ENCODE measurements around the gene PER2. TPM values are rescaled to one million over a fixed set of nuclear protein-coding genes. Genes with fewer than 3 reads are reported as not detected.

PER2 gene
- total and polyA plus RNA-seq, 2 of the 13 experiments (the other 11 are each of a cell fraction or from before 2014, with no cell fraction given) = 5.1 to 9.4 TPM

GRCh38 chr2:238239863-238240756 is 48.3 kb downstream of the PER2 start, which contains the start of gene HES6 (continued):
- no peak for TF ChIP-seq SNAI1 (CRISPR knock-in tag; IDR thresholded peaks at IDR 0.05; ENCODE audit: borderline replicate concordance)
- peak; percentile 76; the same call in 1 of the 2 replicates for TF ChIP-seq SIN3A (IDR thresholded peaks at IDR 0.05; ENCODE audit: borderline replicate concordance, low read depth, low read length)
- no peak for TF ChIP-seq POLR2AphosphoS2 (IDR thresholded peaks at IDR 0.05; ENCODE audit: low read depth, low read length)
- no peak for TF ChIP-seq ZBTB21 (CRISPR knock-in tag; IDR thresholded peaks at IDR 0.05)
- no peak for TF ChIP-seq FIP1L1 (IDR thresholded peaks at IDR 0.05; ENCODE audit: borderline replicate concordance, insufficient read depth, low read depth, low read length)
- TF ChIP-seq ZNF761 (CRISPR knock-in tag; conservative IDR thresholded peaks at IDR 0.05) = no peak
- TF ChIP-seq AHR (CRISPR knock-in tag; IDR thresholded peaks at IDR 0.05) = no peak
- no peak for TF ChIP-seq HCFC1 (IDR thresholded peaks at IDR 0.05; ENCODE audit: low read depth, low read length)
- no peak for TF ChIP-seq ZNF224 (CRISPR knock-in tag; IDR thresholded peaks at IDR 0.05)
- TF ChIP-seq ZBTB4 (CRISPR knock-in tag; IDR thresholded peaks at IDR 0.05; ENCODE audit: borderline replicate concordance) = no peak
- TF ChIP-seq ZNF570 (CRISPR knock-in tag; IDR thresholded peaks at IDR 0.05; ENCODE audit: borderline replicate concordance) = no peak
- TF ChIP-seq TCF7 (IDR thresholded peaks at IDR 0.05; ENCODE audit: low read depth) = no peak
- peak; percentile 73 for TF ChIP-seq GABPB1 (CRISPR knock-in tag; IDR thresholded peaks at IDR 0.05)
- TF ChIP-seq ZNF331 (CRISPR knock-in tag; IDR thresholded peaks at IDR 0.05) = peak; percentile 64; the same call in 1 of the 2 replicates
- TF ChIP-seq ZFP36L2 (CRISPR knock-in tag; IDR thresholded peaks at IDR 0.05) = no peak
- TF ChIP-seq GABPA (IDR thresholded peaks at IDR 0.05; ENCODE audit: low read depth, low read length) = no peak
- TF ChIP-seq GABPA (CRISPR knock-in tag; IDR thresholded peaks at IDR 0.05; ENCODE audit: low read depth) = no peak
- no peak for TF ChIP-seq MLLT10 (CRISPR knock-in tag; IDR thresholded peaks at IDR 0.05)
- peak; percentile 82 for TF ChIP-seq RAD21 (CRISPR knock-in tag; IDR thresholded peaks at IDR 0.05)
- peak in 1 of 2 experiments; percentile 95; a peak in 2 of 4 replicates for TF ChIP-seq POLR2A (IDR thresholded peaks at IDR 0.05; ENCODE audit: insufficient read depth in 1 of 2, low read depth in 2 of 2, low read length in 2 of 2)
- TF ChIP-seq SIN3B (IDR thresholded peaks at IDR 0.05; ENCODE audit: low read length) = no peak
- no peak for TF ChIP-seq HNF1A (IDR thresholded peaks at IDR 0.05; ENCODE audit: low read depth)
- TF ChIP-seq HNF1A (CRISPR knock-in tag; IDR thresholded peaks at IDR 0.05; ENCODE audit: borderline replicate concordance) = 0 out of 2 replicates have a peak, but pooled peaks have one; percentile 54
